HepG2 (cell line): ENCODE results near the gene NBL1. TPM values are rescaled to one million over a fixed set of nuclear protein-coding genes. Genes with fewer than 3 reads are reported as not detected.

Experiments
- ATAC-seq: fragments of 200-7000 bp; cut with Tn5 transposase; 3 replicates; pipeline ENCODE4 v1.9.1; 2020; ENCODE audit warnings: mild to moderate bottlenecking, moderate library complexity
- BruUV-seq: library from RNA; stranded (reverse); fragments of 400-500 nt; replicated peaks from 2 replicates; lab custom pipeline; 2021; lab: Mats Ljungman, UMichigan
- CTCF ChIA-PET: fragments of 300-600 bp; formaldehyde crosslinking; extraction: SDS; loops from one replicate; lab custom pipeline; 2021; ENCODE audit warnings: low total read pairs, inconsistent platforms, low intra/inter-chr PET ratio; lab: Yijun Ruan, JAX
- POLR2A ChIA-PET: fragments of 350-600 bp; sonication (Branson Sonifier 250); formaldehyde crosslinking; loops from one replicate; lab custom pipeline; 2020; ENCODE audit warnings: antibody characterized with exemption, inconsistent platforms; lab: Yijun Ruan, JAX
- DNase-seq: peaks from one replicate; pipeline ENCODE4 v3.0.0-alpha.2; 2015; ENCODE audit warnings: low spot score
- FAIRE-seq: peaks from 3 replicates; lab custom pipeline; 2011; peaks lifted over from hg19 to GRCh38; lab: Jason Lieb, UNC
- H2AFZ ChIP-seq: one replicate; pipeline ENCODE4 v1.6.1; 2011; ENCODE audit warnings: low read length, inconsistent platforms
- H3K27ac ChIP-seq: fragments of 300-600 bp; 3 replicates; pipeline ENCODE4 v1.8.0; 2011; ENCODE audit warnings: mixed run types, mild to moderate bottlenecking, mixed read lengths, low read length, inconsistent platforms; ENCODE audit not compliant: insufficient read depth; ENCODE audit errors: extremely low read length
- H3K27me3 ChIP-seq, 2 experiments: fragments of 200-600 bp in 1 of 2; 2 replicates in 1 of 2; 3 replicates in 1 of 2; pipeline versions ENCODE4 v1.6.0 to v1.8.0; 2011; ENCODE audit warnings: low read length in 2 of 2, mild to moderate bottlenecking in 2 of 2, moderate library complexity in 2 of 2, inconsistent platforms in 1 of 2; ENCODE audit not compliant: insufficient read depth in 2 of 2, control insufficient read depth in 1 of 2
- H3K36me3 ChIP-seq, 2 experiments: fragments of 200-600 bp in 1 of 2; replicated peaks in 1 of 2; 2 replicates in 1 of 2; 3 replicates in 1 of 2; pipeline versions ENCODE4 v1.5.1 to v1.8.0; 2011; ENCODE audit warnings: low read length in 2 of 2, inconsistent platforms in 1 of 2; ENCODE audit not compliant: insufficient read depth in 2 of 2, control insufficient read depth in 1 of 2
- H3K4me1 ChIP-seq: 2 replicates; pipeline ENCODE4 v1.5.1; 2012; ENCODE audit warnings: low read length, inconsistent platforms; ENCODE audit not compliant: insufficient read depth
- H3K4me2 ChIP-seq: 2 replicates; pipeline ENCODE4 v1.6.0; 2011; ENCODE audit warnings: low read depth, low read length, inconsistent platforms
- H3K4me3 ChIP-seq, 3 experiments: fragments of 200-600 bp in 1 of 3; sonication (generic), shearing (Covaris generic) in 1 of 3; replicated peaks in 1 of 3; 2 replicates each; pipeline ENCODE4 v1.5.1; 2011 to 2016; ENCODE audit warnings: low read length in 3 of 3, inconsistent platforms in 2 of 3, low read depth in 2 of 3, mild to moderate bottlenecking in 2 of 3, control low read depth in 1 of 3, mixed read lengths in 1 of 3; ENCODE audit not compliant: insufficient read depth in 1 of 3
- H3K79me2 ChIP-seq: one replicate; pipeline ENCODE4 v1.6.1; 2011; ENCODE audit warnings: low read length, inconsistent platforms; ENCODE audit not compliant: insufficient read depth
- H3K9ac ChIP-seq: 2 replicates; pipeline ENCODE4 v1.6.0; 2011; ENCODE audit warnings: mild to moderate bottlenecking, low read depth, low read length, inconsistent platforms; ENCODE audit not compliant: insufficient read depth
- H3K9me3 ChIP-seq: 2 replicates; pipeline ENCODE4 v1.5.1; 2012; ENCODE audit warnings: mild to moderate bottlenecking, low read length
- H4K20me1 ChIP-seq: 2 replicates; pipeline ENCODE4 v1.6.0; 2011; ENCODE audit warnings: inconsistent platforms, mild to moderate bottlenecking, low read length, moderate library complexity; ENCODE audit not compliant: insufficient read depth
- ARID2 ChIP-seq: sonication (generic); formaldehyde crosslinking; IDR thresholded peaks from 2 replicates; pipeline ENCODE4 v1.8.1; 2022; ENCODE audit warnings: mild to moderate bottlenecking, missing genetic modification reagents, borderline replicate concordance
- ATRX ChIP-seq: sonication (generic); formaldehyde crosslinking; IDR thresholded peaks from 2 replicates; pipeline ENCODE4 v1.4.0; 2020; ENCODE audit warnings: missing genetic modification reagents, borderline replicate concordance
- E2F1 ChIP-seq: sonication (generic); formaldehyde crosslinking; IDR thresholded peaks from 2 replicates; pipeline ENCODE4 v1.5.0; 2020; ENCODE audit warnings: missing genetic modification reagents
- KLF11 ChIP-seq: IDR thresholded peaks from 2 replicates; pipeline ENCODE4 v1.6.1; 2016; ENCODE audit warnings: missing compliant biosample characterization
- KMT2A ChIP-seq: sonication (generic); formaldehyde crosslinking; IDR thresholded peaks from 2 replicates; pipeline ENCODE4 v1.4.0; 2020; ENCODE audit warnings: missing genetic modification reagents
- RFX1 ChIP-seq: fragments of 450-650 bp; IDR thresholded peaks from 2 replicates; pipeline ENCODE4 v1.6.1; 2017
- SYNCRIP ChIP-seq: fragments of 200-400 bp; formaldehyde crosslinking; IDR thresholded peaks from 2 replicates; pipeline ENCODE4 v1.6.1; 2018; ENCODE audit warnings: mild to moderate bottlenecking, low read depth, low read length; ENCODE audit not compliant: insufficient read depth
- ZNF138 ChIP-seq: sonication (generic); formaldehyde crosslinking; IDR thresholded peaks from 2 replicates; pipeline ENCODE4 v1.5.0; 2020; ENCODE audit warnings: mild to moderate bottlenecking, low read depth, missing genetic modification reagents
- ZNF329 ChIP-seq: sonication (generic); formaldehyde crosslinking; IDR thresholded peaks from 2 replicates; pipeline ENCODE4 v1.9.0; 2021; ENCODE audit warnings: low read depth, mild to moderate bottlenecking, missing genetic modification reagents
- ZNF34 ChIP-seq: sonication (generic); formaldehyde crosslinking; IDR thresholded peaks from 2 replicates; pipeline ENCODE4 v1.4.0; 2020; ENCODE audit warnings: mild to moderate bottlenecking, missing genetic modification reagents, borderline replicate concordance
- ZNF414 ChIP-seq: sonication (generic); formaldehyde crosslinking; IDR thresholded peaks from 2 replicates; pipeline ENCODE4 v1.5.0; 2020; ENCODE audit warnings: missing genetic modification reagents
- ZNF572 ChIP-seq: sonication (generic); formaldehyde crosslinking; IDR thresholded peaks from 2 replicates; pipeline ENCODE4 v1.5.1; 2020; ENCODE audit warnings: mild to moderate bottlenecking, missing genetic modification reagents
- ZNF768 ChIP-seq: sonication (generic); formaldehyde crosslinking; IDR thresholded peaks from 2 replicates; pipeline ENCODE4 v1.4.0; 2020; ENCODE audit warnings: missing genetic modification reagents
- WGBS: methylation state at CpG from one replicate; pipeline ENCODE4 v1.1.6; 2017; ENCODE audit warnings: low lambda C conversion rate; 5-methylcytosine and 5-hydroxymethylcytosine counted together
- in situ Hi-C: cut with HindIII; loops from 2 replicates; pipeline ENCODE4 v1.10.0; 2017; ENCODE audit warnings: low pct_unique_long_range_greater_than_20kb; ENCODE audit not compliant: extremely low pct_ligation_motif_present
- intact Hi-C: fragments of 100-400 bp; cut with micrococcal nuclease; formaldehyde crosslinking; loops from one replicate; pipeline ENCODE4 v1.10.0; 2022; ENCODE audit not compliant: unreplicated experiment
- polyA plus RNA-seq, 8 experiments: library from polyadenylated mRNA; depleted of rRNA in 3 of 8; stranded (reverse) in 7 of 8; unstranded in 1 of 8; fragments of >200 nt; fragmentation: Illumina TruSeq in 4 of 8; extraction: Trizol in 4 of 8; gene quantifications; 2 replicates each; pipeline versions ENCODE4 v1.2.1 to v1.2.3, GENCODE V29; 2011 to 2016; ENCODE audit warnings: low read depth in 4 of 8, missing spikeins in 1 of 8, mixed read lengths in 1 of 8; ENCODE audit not compliant: insufficient read depth in 1 of 8
- total RNA-seq, 5 experiments: library from RNA; depleted of rRNA; stranded (reverse); fragments of >200 nt; fragmentation: Illumina TruSeq; extraction: Trizol; gene quantifications; 2 replicates each; pipeline ENCODE4 v1.2.3, GENCODE V29; 2016; ENCODE audit warnings: low read depth in 1 of 5
- TF ChIP-seq, protein P1 (sequence below): sonication (generic); formaldehyde crosslinking; IDR thresholded peaks from 2 replicates; pipeline ENCODE4 v1.5.0; 2020; ENCODE audit warnings: missing genetic modification reagents
- TF ChIP-seq, protein P2 (sequence below): sonication (generic); formaldehyde crosslinking; IDR thresholded peaks from 2 replicates; pipeline ENCODE4 v1.8.1; 2023; ENCODE audit warnings: missing genetic modification reagents, inconsistent platforms, borderline replicate concordance

The NBL1 gene
- total and polyA plus RNA-seq, 2 of the 13 experiments (the other 11 are each of a cell fraction or from before 2014, with no cell fraction given), result 2.7 to 13.8 TPM

GRCh38 chr1:19648239-19648638 is 4.1 kb downstream of the NBL1 start:
- ChIA-PET CTCF (no interaction called here), POLR2A (no interaction called here)
- Histone ChIP-seq H2AFZ (no peak overlapping the region), H3K27ac (no peak overlapping the region), H3K4me2 (no peak overlapping the region), H3K27me3 (peaks cover 0 to 14% of the 10 kb centered on the region in 2 experiments; a peak in 2 of 5 replicates), H3K9me3 (no peaks in the 10 kb centered on the region), H3K4me3 (no peak overlapping the region), H4K20me1 (no peaks in the 10 kb centered on the region), H3K4me1 (peaks cover 31% of the 10 kb centered on the region), H3K79me2 (no peaks in the 10 kb centered on the region), H3K36me3 (no peaks in the 10 kb centered on the region), H3K9ac (no peak overlapping the region)
- no peak for FAIRE-seq
- no peak for DNase-seq
- no peak for ATAC-seq
- WGBS, result 77% methylated on average over 4 of the region's 14 CpGs
- TF ChIP-seq, protein P1, sequence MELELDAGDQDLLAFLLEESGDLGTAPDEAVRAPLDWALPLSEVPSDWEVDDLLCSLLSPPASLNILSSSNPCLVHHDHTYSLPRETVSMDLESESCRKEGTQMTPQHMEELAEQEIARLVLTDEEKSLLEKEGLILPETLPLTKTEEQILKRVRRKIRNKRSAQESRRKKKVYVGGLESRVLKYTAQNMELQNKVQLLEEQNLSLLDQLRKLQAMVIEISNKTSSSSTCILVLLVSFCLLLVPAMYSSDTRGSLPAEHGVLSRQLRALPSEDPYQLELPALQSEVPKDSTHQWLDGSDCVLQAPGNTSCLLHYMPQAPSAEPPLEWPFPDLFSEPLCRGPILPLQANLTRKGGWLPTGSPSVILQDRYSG, result no peak
- TF ChIP-seq KLF11 (no peak), ARID2 (CRISPR knock-in tag) (no peak), ZNF768 (CRISPR knock-in tag) (no peak), KMT2A (CRISPR knock-in tag) (no peak), ZNF414 (CRISPR knock-in tag) (no peak), SYNCRIP (no peak), ATRX (CRISPR knock-in tag) (no peak), E2F1 (CRISPR knock-in tag) (no peak), ZNF329 (no peak), ZNF34 (CRISPR knock-in tag) (no peak), RFX1 (no peak), ZNF572 (CRISPR knock-in tag) (no peak), ZNF138 (no peak)
- TF ChIP-seq, protein P2, sequence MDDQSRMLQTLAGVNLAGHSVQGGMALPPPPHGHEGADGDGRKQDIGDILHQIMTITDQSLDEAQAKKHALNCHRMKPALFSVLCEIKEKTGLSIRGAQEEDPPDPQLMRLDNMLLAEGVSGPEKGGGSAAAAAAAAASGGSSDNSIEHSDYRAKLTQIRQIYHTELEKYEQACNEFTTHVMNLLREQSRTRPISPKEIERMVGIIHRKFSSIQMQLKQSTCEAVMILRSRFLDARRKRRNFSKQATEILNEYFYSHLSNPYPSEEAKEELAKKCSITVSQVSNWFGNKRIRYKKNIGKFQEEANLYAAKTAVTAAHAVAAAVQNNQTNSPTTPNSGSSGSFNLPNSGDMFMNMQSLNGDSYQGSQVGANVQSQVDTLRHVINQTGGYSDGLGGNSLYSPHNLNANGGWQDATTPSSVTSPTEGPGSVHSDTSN (CRISPR knock-in tag), result no peak
- in situ Hi-C loops (loop anchor here (5.0 kb wide), 3 partner anchors 51 to 306 kb away; a partner anchor contains a TSS), intact Hi-C loops (no loop called here)
- no TSS peak for BruUV-seq
